Measurements from ENCODE around the gene HOXB3.

DNA sequence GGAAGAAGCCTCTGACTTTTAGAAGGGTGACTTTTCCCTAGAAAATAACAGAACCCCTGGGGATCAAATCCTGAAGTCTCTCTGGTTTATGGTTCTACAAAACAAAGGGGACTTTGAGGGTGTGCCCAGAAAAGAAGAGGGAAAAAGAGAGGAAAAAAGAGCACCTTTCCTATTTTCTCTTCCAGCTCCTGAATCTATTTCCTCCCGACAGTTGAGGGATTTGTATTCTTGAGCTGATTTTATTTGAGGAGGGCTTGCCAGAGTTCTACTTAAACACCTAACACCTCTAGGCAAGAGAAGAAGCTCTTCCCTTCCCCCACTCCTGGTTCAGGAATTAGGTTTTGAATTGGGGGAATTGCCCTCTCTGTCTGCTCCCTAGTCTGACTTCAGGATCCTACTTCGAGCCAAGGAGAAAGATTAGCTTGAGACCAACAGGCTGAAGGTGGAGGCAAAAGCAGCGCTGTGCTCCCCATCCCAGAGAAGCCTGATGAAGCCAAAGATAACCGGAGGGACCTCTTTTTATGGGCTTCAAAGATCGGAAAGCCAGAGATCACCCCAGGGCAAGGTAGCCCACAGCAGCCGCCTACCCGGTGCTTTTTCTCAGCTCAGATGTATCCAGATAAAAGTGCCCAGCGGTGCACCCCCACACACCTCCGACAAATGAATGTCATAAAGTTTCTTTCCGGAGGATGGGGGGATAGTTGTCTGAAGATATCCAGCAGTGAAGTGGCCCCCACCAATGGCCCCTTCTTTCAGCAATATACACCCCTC is 796 bp downstream of the HOXB3 start:
- TF ChIP-seq, protein P1, sequence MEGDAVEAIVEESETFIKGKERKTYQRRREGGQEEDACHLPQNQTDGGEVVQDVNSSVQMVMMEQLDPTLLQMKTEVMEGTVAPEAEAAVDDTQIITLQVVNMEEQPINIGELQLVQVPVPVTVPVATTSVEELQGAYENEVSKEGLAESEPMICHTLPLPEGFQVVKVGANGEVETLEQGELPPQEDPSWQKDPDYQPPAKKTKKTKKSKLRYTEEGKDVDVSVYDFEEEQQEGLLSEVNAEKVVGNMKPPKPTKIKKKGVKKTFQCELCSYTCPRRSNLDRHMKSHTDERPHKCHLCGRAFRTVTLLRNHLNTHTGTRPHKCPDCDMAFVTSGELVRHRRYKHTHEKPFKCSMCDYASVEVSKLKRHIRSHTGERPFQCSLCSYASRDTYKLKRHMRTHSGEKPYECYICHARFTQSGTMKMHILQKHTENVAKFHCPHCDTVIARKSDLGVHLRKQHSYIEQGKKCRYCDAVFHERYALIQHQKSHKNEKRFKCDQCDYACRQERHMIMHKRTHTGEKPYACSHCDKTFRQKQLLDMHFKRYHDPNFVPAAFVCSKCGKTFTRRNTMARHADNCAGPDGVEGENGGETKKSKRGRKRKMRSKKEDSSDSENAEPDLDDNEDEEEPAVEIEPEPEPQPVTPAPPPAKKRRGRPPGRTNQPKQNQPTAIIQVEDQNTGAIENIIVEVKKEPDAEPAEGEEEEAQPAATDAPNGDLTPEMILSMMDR (IDR thresholded peaks at IDR 0.05): no peak
- no peak for TF ChIP-seq POLR2A (IDR thresholded peaks at IDR 0.05)

Measured in sigmoid colon (tissue), 3 donors.